HFF-Myc (cell line): ENCODE data around the gene MARCO.
"Not testable (repeated sequence)": the region's sequence is repeated elsewhere in the genome, so short reads cannot be mapped to it uniquely, and the experiment has no call there.

Source experiments
- DNase-seq: peaks from one replicate; pipeline ENCODE4 v3.0.0-alpha.2; 2011; ENCODE audit warnings: low read depth; ENCODE audit errors: extremely low read depth
- H3K4me3 ChIP-seq: replicated peaks from 2 replicates; pipeline ENCODE4 v1.5.1; 2011; ENCODE audit warnings: low read depth, mild to moderate bottlenecking, control low read depth, low read length
- TF ChIP-seq, protein P1 (sequence below): IDR thresholded peaks from 2 replicates; pipeline ENCODE4 v1.5.1; 2012; ENCODE audit warnings: mild to moderate bottlenecking, low read depth, low read length, control low read depth; ENCODE audit errors: missing control alignments

MARCO gene

DNA sequence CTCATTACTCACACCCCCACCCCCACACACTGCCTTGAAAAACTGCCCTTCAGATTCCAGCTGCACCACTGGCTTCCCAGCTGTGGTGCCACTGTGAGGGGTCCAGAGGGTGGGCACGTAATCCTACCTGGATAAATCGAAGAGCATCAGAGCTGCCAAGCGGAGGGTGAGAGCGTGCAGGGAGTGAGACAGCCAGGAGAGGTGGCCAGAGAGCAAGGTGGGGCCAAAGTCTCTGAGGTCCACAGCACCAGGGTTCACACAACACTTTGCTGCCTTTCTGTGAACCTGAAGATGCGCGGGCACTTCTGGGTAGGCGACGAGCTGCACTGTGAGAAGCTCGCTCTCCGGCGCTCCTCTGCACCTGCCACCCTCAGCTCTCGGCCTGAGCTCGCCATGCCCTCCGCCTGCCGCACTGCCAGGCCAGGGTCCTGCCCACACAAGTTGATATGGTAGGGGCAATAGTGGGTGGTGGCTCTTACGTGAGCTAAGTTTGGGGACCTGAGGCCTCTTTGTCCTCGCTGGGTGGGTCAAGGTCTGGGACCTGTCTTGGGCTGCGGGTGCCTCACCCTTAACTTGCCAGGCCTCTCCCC lies 83.9 kb downstream of the MARCO start:
- DNase-seq: no peak
- TF ChIP-seq, protein P1, sequence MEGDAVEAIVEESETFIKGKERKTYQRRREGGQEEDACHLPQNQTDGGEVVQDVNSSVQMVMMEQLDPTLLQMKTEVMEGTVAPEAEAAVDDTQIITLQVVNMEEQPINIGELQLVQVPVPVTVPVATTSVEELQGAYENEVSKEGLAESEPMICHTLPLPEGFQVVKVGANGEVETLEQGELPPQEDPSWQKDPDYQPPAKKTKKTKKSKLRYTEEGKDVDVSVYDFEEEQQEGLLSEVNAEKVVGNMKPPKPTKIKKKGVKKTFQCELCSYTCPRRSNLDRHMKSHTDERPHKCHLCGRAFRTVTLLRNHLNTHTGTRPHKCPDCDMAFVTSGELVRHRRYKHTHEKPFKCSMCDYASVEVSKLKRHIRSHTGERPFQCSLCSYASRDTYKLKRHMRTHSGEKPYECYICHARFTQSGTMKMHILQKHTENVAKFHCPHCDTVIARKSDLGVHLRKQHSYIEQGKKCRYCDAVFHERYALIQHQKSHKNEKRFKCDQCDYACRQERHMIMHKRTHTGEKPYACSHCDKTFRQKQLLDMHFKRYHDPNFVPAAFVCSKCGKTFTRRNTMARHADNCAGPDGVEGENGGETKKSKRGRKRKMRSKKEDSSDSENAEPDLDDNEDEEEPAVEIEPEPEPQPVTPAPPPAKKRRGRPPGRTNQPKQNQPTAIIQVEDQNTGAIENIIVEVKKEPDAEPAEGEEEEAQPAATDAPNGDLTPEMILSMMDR: no peak
- H3K4me3 ChIP-seq: no peak overlapping the region

- H3K4me3 ChIP-seq: no peak overlapping the region
- DNase-seq: no peak
- TF ChIP-seq, protein P1: no peak
Measured at GRCh38 chr2:119026890-119027289, 84.9 kb downstream of the MARCO start.

- no peak for DNase-seq
- H3K4me3 ChIP-seq: no peak overlapping the region
- TF ChIP-seq, protein P1: peak; percentile 68
Measured at GRCh38 chr2:119028327-119029174, 86.6 kb downstream of the MARCO start.

GRCh38 chr2:119029297-119029696 lies 87.3 kb downstream of the MARCO start:
- no peak for DNase-seq
- TF ChIP-seq, protein P1: no peak
- H3K4me3 ChIP-seq: no peak overlapping the region

DNA sequence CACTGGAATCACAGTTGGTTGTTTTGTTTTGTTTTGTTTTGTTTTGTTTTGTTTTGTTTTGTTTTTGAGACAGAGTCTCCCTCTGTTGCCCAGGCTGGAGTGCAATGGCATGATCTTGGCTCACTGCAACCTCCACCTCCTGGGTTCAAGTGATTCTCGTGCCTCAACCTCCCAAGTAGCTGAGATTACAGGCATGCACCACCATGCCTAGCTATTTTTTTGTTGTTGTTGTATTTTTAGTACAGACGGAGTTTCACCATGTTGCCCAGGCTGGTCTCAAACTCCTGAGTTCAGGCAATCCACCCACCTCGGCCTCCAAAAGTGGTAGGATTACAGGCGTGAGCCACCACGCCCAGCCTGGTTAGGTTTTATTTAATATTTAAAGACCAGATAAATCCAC lies 95.9 kb downstream of the MARCO start:
- not testable (repeated sequence) for DNase-seq, H3K4me3 ChIP-seq

- no peak for DNase-seq
- TF ChIP-seq, protein P1: no peak
- no peak overlapping the region for H3K4me3 ChIP-seq
Measured at GRCh38 chr2:119040730-119041129, 98.7 kb downstream of the MARCO start.
